KMS-11 (cell line): ENCODE measurements around the gene CKMT2.

Experiments used
- H2AFZ ChIP-seq: fragments of 200-600 bp; sonication (generic); 2 replicates; pipeline ENCODE4 v1.6.1; 2016; ENCODE audit warnings: antibody characterized with exemption, mixed run types, low read depth
- H3K27ac ChIP-seq: fragments of 200-600 bp; sonication (generic); 2 replicates; pipeline ENCODE4 v1.6.1; 2016; ENCODE audit warnings: mild to moderate bottlenecking, mixed run types
- H3K27me3 ChIP-seq: fragments of 200-600 bp; sonication (generic); 2 replicates; pipeline ENCODE4 v1.6.1; 2017; ENCODE audit warnings: mild to moderate bottlenecking, low read depth, mixed run types, moderate library complexity; ENCODE audit not compliant: insufficient read depth
- H3K36me3 ChIP-seq: fragments of 200-600 bp; sonication (generic); 2 replicates; pipeline ENCODE4 v1.6.1; 2017; ENCODE audit warnings: mild to moderate bottlenecking, mixed run types; ENCODE audit not compliant: insufficient read depth
- H3K4me1 ChIP-seq: fragments of 200-600 bp; sonication (generic); 2 replicates; pipeline ENCODE4 v1.6.1; 2016; ENCODE audit warnings: mild to moderate bottlenecking, low read depth, mixed run types; ENCODE audit not compliant: poor library complexity, severe bottlenecking
- H3K4me2 ChIP-seq: fragments of 200-600 bp; sonication (generic); 2 replicates; pipeline ENCODE4 v1.7.0; 2016; ENCODE audit warnings: mild to moderate bottlenecking, mixed run types
- H3K4me3 ChIP-seq: fragments of 200-600 bp; sonication (generic); IDR thresholded peaks from 2 replicates; pipeline ENCODE4 v1.6.1; 2017; ENCODE audit warnings: low read depth, low read length, mixed read lengths; ENCODE audit not compliant: insufficient read depth
- H3K79me2 ChIP-seq: fragments of 200-600 bp; sonication (generic); 2 replicates; pipeline ENCODE4 v1.6.1; 2016; ENCODE audit warnings: low read depth, mixed run types; ENCODE audit not compliant: insufficient read depth
- H3K9ac ChIP-seq: fragments of 200-600 bp; sonication (generic); 2 replicates; pipeline ENCODE4 v1.6.1; 2016; ENCODE audit warnings: mild to moderate bottlenecking, mixed run types
- H4K20me1 ChIP-seq: fragments of 200-600 bp; sonication (generic); 2 replicates; pipeline ENCODE4 v1.6.1; 2016; ENCODE audit warnings: mild to moderate bottlenecking, mixed run types; ENCODE audit not compliant: insufficient read depth
- TF ChIP-seq, protein P1 (sequence below): fragments of 200-600 bp; sonication (generic); conservative IDR thresholded peaks from 2 replicates; pipeline ENCODE4 v1.6.1; 2017; ENCODE audit warnings: low read depth, mild to moderate bottlenecking, antibody characterized with exemption, low read length, moderate library complexity, mixed read lengths

CKMT2 gene

GRCh38 chr5:81233080-81233634 lies at the start of gene CKMT2:
Gene CKMT2, plus strand, starts transcription at chr5:81233322. Its CDS starts 17,811 bp downstream, at chr5:81251133.
- Histone ChIP-seq H3K4me3 (no peak within 1 kb of the TSS), H2AFZ (no peak within 1 kb of the TSS), H3K27ac (no peak within 1 kb of the TSS), H3K4me2 (no peak within 1 kb of the TSS), H4K20me1 (no peaks in the 10 kb centered on the region), H3K9ac (no peak within 1 kb of the TSS), H3K36me3 (no peaks in the 10 kb centered on the region), H3K79me2 (no peaks in the 10 kb centered on the region), H3K4me1 (no peaks in the 10 kb centered on the region), H3K27me3 (no peaks in the 10 kb centered on the region)
- TF ChIP-seq, protein P1, sequence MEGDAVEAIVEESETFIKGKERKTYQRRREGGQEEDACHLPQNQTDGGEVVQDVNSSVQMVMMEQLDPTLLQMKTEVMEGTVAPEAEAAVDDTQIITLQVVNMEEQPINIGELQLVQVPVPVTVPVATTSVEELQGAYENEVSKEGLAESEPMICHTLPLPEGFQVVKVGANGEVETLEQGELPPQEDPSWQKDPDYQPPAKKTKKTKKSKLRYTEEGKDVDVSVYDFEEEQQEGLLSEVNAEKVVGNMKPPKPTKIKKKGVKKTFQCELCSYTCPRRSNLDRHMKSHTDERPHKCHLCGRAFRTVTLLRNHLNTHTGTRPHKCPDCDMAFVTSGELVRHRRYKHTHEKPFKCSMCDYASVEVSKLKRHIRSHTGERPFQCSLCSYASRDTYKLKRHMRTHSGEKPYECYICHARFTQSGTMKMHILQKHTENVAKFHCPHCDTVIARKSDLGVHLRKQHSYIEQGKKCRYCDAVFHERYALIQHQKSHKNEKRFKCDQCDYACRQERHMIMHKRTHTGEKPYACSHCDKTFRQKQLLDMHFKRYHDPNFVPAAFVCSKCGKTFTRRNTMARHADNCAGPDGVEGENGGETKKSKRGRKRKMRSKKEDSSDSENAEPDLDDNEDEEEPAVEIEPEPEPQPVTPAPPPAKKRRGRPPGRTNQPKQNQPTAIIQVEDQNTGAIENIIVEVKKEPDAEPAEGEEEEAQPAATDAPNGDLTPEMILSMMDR = no peak

GRCh38 chr5:81183811-81184748 lies 49.0 kb upstream of the CKMT2 start:
- TF ChIP-seq, protein P1 = no peak
- Histone ChIP-seq H3K4me3 (no peak overlapping the region), H2AFZ (no peak overlapping the region), H3K27me3 (no peaks in the 10 kb centered on the region), H3K4me1 (no peaks in the 10 kb centered on the region), H4K20me1 (no peaks in the 10 kb centered on the region), H3K4me2 (no peak overlapping the region), H3K27ac (no peak overlapping the region), H3K79me2 (no peaks in the 10 kb centered on the region), H3K36me3 (no peaks in the 10 kb centered on the region), H3K9ac (no peak overlapping the region)

- Histone ChIP-seq H3K4me2 (no peak overlapping the region), H3K9ac (no peak overlapping the region), H4K20me1 (no peaks in the 10 kb centered on the region), H3K27me3 (no peaks in the 10 kb centered on the region), H3K79me2 (no peaks in the 10 kb centered on the region), H3K4me3 (no peak overlapping the region), H3K4me1 (no peaks in the 10 kb centered on the region), H2AFZ (no peak overlapping the region), H3K27ac (no peak overlapping the region), H3K36me3 (no peaks in the 10 kb centered on the region)
- TF ChIP-seq, protein P1 = no peak
These were observed 48.4 kb upstream of the CKMT2 start for GRCh38 chr5:81184749-81185110.

- H3K4me2 ChIP-seq = no peak overlapping the region
- TF ChIP-seq, protein P1 = no peak
- no peak overlapping the region for H3K4me3 ChIP-seq
- H3K9ac ChIP-seq = no peak overlapping the region
- H3K4me1 ChIP-seq = no peaks in the 10 kb centered on the region
- no peaks in the 10 kb centered on the region for H4K20me1 ChIP-seq
- no peaks in the 10 kb centered on the region for H3K36me3 ChIP-seq
- no peaks in the 10 kb centered on the region for H3K79me2 ChIP-seq
- no peaks in the 10 kb centered on the region for H3K27me3 ChIP-seq
- H3K27ac ChIP-seq = no peak overlapping the region
- 0 out of 2 replicates have a peak overlapping the region, but pooled peaks have one; percentile 7 for H2AFZ ChIP-seq
These were observed 45.2 kb upstream of the CKMT2 start for GRCh38 chr5:81187885-81188284.
